Adrenal gland (tissue), 12 donors: ENCODE results near the gene SIDT2. TPM values are rescaled to one million over a fixed set of nuclear protein-coding genes. Genes with fewer than 3 reads are reported as not detected.

Experiments used
- DNase-seq, 7 donors: peaks; one replicate each; pipeline ENCODE4 v3.0.0-alpha.2; 2019 to 2020
- H3K27ac ChIP-seq, 5 donors: fragments of 200-600 bp; sonication (generic) in 4 of 5; 1 replicate in 3 of 5; 2 replicates in 2 of 5; pipeline versions ENCODE4 v1.5.1 to v1.8.0; 2016 to 2020; ENCODE audit warnings: mild to moderate bottlenecking in 1 of 5
- H3K27me3 ChIP-seq: fragments of 200-600 bp; 2 replicates; pipeline ENCODE4 v1.8.0; 2021
- H3K36me3 ChIP-seq, 2 donors: fragments of 200-600 bp; replicated peaks in 1 of 2; 1 replicate in 1 of 2; 2 replicates in 1 of 2; pipeline versions ENCODE4 v1.5.1 to v1.8.0; 2018 to 2022
- H3K4me1 ChIP-seq, 2 donors: fragments of 200-600 bp; replicated peaks in 1 of 2; 1 replicate in 1 of 2; 2 replicates in 1 of 2; pipeline versions ENCODE4 v1.5.1 to v1.8.0; 2018 to 2021
- H3K4me3 ChIP-seq, 4 donors: fragments of 200-600 bp; sonication (generic) in 3 of 4; one replicate each; pipeline ENCODE4 v1.5.1; 2016 to 2018
- H3K9me3 ChIP-seq, 3 donors: fragments of 200-600 bp; sonication (generic) in 1 of 3; replicated peaks in 1 of 3; 1 replicate in 2 of 3; 2 replicates in 1 of 3; pipeline versions ENCODE4 v1.5.1 to v1.8.0; 2016 to 2021
- POLR2A ChIP-seq, 2 donors: fragments of 450-650 bp; IDR thresholded peaks; one replicate each; pipeline ENCODE4 v1.6.1; 2017; ENCODE audit warnings: antibody characterized with exemption in 2 of 2, mild to moderate bottlenecking in 2 of 2, moderate library complexity in 1 of 2
- WGBS, 4 donors: extraction: QIAGEN DNeasy Blood & Tissue Kit in 2 of 4; methylation state at CpG; one replicate each; pipeline versions ENCODE4 v1.1.5 to v1.1.7; 2013 to 2017; 5-methylcytosine and 5-hydroxymethylcytosine counted together
- intact Hi-C, 2 donors: fragments of 100-400 bp; cut with DNase I; formaldehyde crosslinking; loops; one replicate each; pipeline versions ENCODE4 v1.14.1 to v1.15.0; 2022 to 2023
- polyA plus RNA-seq, 3 donors: library from polyadenylated mRNA; stranded (reverse); fragments of 200-250 nt in 2 of 3; fragments of 350-450 nt in 1 of 3; fragmentation: Illumina TruSeq in 1 of 3; extraction: RNeasy Lipid Tissue Mini Kit (QIAGEN cat#74804) in 1 of 3; gene quantifications; one replicate each; pipeline ENCODE4 v1.2.3, GENCODE V29; 2013 to 2014
- total RNA-seq, 9 donors: library from RNA; depleted of rRNA in 4 of 9; stranded (reverse); fragments of >200 nt in 4 of 9; fragments of 120-200 nt in 1 of 9; fragmentation: NEBNext Ultra II Directional in 1 of 9; extraction: Animal tissue kit (Norgen Biotek cat#: 25700) in 1 of 9; gene quantifications; one replicate each; pipeline versions ENCODE4 v1.1.0 to v1.2.4, GENCODE V29; 2013 to 2023
- TF ChIP-seq, protein P1 (sequence below), 6 experiments: fragments of 450-650 bp in 4 of 6; fragments of 200-600 bp in 2 of 6; sonication (generic) in 1 of 6; IDR thresholded peaks; 1 replicate in 5 of 6; 2 replicates in 1 of 6; pipeline versions ENCODE4 v1.5.1 to v1.8.0; 2016 to 2021; ENCODE audit warnings: antibody characterized with exemption in 6 of 6, mild to moderate bottlenecking in 2 of 6, moderate library complexity in 1 of 6
- donor health status: healthy with polysubstance abuse.
- donor health status: Bipolar disorder and iron deficiency.
- donor health status: DM: yes; HTN: yes; CAD: no.
- donor health status: DM: no; HTN: no; CAD: no.
- donor health status: DM: no; HTN: no; CAD: no.
- donor health status: DM: yes; HTN: yes; CAD: no.

SIDT2 gene
- total and polyA plus RNA-seq, 12 donors: 23.4 to 87.1 (median 44.5) TPM

DNA sequence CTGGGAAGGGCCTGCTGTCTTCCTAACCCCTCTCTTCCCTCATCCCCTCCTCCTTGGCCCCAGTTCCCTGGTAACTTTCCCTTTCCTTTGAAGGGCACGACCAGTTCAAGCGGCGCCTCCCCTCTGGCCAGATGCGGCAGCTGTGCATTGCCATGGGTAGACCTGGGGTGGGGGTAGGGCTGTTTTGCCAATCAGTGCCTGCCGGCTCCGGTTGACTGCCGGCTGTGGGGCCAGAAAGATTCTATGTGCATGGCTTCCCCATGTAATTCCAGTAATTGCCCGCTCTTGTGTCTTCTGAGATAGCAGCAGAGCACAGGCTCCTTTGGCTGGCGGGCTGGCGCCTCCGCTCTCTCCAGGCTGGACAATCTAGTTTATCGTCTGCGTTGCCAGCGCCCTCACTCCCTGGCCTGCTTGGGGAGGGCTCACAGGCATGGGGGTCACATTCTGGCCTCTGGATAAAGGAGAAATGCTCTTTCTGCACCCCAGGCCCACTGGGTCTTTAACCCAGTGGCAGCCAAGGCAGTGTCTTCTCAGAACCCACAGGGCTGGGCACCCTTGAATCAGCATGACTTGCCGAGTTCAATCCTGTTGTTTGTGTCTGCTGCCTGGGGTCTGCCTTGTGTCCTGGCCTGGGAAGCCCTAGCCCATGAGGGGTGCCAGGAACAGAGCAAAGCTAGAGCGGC is 9.4 kb downstream of the SIDT2 start:
- DNase-seq: peak in 5 of 7 donors; percentile 7 to 48 (median 11)
- no peaks in the 10 kb centered on the region for H3K4me1 ChIP-seq
- intact Hi-C loops: no loop called here
- peaks cover 0 to 77% of the 10 kb centered on the region in 2 donors for H3K36me3 ChIP-seq
- WGBS, 4 donors: 93 to 97% (median 94%) methylated on average over 8 to 16 of the region's 16 CpGs
- no peaks in the 10 kb centered on the region for H3K27me3 ChIP-seq
- H3K27ac ChIP-seq: no peak overlapping the region
- no peaks in the 10 kb centered on the region for H3K9me3 ChIP-seq
- no peak overlapping the region for H3K4me3 ChIP-seq
- TF ChIP-seq POLR2A (IDR thresholded peaks at IDR 0.05): no peak
- TF ChIP-seq, protein P1, sequence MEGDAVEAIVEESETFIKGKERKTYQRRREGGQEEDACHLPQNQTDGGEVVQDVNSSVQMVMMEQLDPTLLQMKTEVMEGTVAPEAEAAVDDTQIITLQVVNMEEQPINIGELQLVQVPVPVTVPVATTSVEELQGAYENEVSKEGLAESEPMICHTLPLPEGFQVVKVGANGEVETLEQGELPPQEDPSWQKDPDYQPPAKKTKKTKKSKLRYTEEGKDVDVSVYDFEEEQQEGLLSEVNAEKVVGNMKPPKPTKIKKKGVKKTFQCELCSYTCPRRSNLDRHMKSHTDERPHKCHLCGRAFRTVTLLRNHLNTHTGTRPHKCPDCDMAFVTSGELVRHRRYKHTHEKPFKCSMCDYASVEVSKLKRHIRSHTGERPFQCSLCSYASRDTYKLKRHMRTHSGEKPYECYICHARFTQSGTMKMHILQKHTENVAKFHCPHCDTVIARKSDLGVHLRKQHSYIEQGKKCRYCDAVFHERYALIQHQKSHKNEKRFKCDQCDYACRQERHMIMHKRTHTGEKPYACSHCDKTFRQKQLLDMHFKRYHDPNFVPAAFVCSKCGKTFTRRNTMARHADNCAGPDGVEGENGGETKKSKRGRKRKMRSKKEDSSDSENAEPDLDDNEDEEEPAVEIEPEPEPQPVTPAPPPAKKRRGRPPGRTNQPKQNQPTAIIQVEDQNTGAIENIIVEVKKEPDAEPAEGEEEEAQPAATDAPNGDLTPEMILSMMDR (IDR thresholded peaks at IDR 0.05): no peak

DNA sequence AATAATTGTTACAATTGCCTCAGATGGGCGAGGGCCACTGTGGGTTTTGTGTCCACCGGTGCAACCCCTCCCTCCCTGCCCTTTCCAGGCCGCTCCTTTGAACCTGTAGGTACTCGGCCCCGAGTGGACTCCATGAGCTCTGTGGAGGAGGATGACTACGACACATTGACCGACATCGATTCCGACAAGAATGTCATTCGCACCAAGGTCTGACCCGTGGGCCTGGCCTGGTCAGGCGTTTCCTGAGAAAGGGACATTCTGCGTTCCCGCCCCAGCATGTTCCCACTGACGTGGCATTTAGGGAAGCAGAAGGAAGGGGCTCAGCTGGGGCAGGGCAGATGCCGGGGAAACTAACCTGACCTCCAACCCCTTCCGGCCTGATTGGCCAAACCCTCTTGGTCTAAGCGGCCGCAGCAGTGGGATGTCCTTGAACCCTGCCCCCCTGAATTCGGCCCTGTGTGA is 10.1 kb downstream of the SIDT2 start:
- H3K27ac ChIP-seq: peak overlapping the region in 2 of 5 donors; percentile 21 to 59

DNA sequence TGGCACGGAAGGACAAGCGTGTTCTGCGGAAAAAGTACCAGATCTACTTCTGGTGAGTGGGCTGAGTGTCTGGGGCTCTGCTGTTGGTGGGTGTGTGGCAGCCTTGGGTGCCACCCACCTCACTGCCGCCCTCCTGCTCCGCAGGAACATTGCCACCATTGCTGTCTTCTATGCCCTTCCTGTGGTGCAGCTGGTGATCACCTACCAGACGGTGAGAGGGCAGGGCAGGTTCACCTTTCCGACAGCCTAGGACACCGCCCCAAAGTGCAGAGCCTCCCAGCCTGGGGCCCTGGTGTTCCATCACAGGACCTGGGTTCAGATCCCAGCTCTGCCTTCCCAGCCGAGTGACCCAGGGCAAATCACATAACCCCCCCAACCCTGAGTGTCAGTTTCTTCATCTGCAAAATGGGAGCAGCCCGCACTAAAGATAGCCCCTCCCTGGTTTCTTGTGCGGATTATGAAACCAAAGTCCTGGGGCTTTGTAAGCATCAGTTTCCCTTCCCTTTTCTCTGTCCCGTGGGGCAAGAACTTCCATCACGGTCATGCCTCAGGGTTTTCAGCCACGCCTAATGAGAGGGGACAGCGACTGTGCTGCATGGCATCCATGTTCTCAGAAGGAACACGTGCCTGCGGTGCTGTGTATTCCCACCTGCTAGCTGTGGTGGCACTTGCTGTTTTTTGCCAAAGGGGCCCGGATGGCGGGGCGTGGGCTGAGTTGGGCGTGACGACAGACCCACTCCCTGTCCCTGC is 10.8 kb downstream of the SIDT2 start:
- Histone ChIP-seq H3K4me1 (no peaks in the 10 kb centered on the region), H3K27ac (peak overlapping the region in 2 of 5 donors; percentile 21 to 59), H3K4me3 (no peak overlapping the region), H3K27me3 (no peaks in the 10 kb centered on the region), H3K36me3 (peaks cover 0 to 72% of the 10 kb centered on the region in 2 donors), H3K9me3 (no peaks in the 10 kb centered on the region)
- intact Hi-C loops: no loop called here
- peak in 4 of 7 donors; percentile 30 to 61 (median 50) for DNase-seq
- WGBS, 4 donors: 73 to 87% (median 84%) methylated on average over 16 to 22 of the region's 22 CpGs
- TF ChIP-seq, protein P1 (IDR thresholded peaks at IDR 0.05): no peak
- TF ChIP-seq POLR2A (IDR thresholded peaks at IDR 0.05): no peak

More for the DNA sequence above, 10.1 kb downstream of the SIDT2 start:
- DNase-seq: peak in 5 of 7 donors; percentile 27 to 61 (median 33)
- Histone ChIP-seq H3K9me3 (no peaks in the 10 kb centered on the region), H3K36me3 (peaks cover 0 to 77% of the 10 kb centered on the region in 2 donors), H3K4me3 (no peak overlapping the region), H3K4me1 (no peaks in the 10 kb centered on the region), H3K27me3 (no peaks in the 10 kb centered on the region)
- intact Hi-C loops: no loop called here
- TF ChIP-seq POLR2A (IDR thresholded peaks at IDR 0.05): no peak
- TF ChIP-seq, protein P1 (IDR thresholded peaks at IDR 0.05): no peak
- WGBS, 4 donors: 70 to 84% (median 76%) methylated on average over 20 of the region's 20 CpGs

DNA sequence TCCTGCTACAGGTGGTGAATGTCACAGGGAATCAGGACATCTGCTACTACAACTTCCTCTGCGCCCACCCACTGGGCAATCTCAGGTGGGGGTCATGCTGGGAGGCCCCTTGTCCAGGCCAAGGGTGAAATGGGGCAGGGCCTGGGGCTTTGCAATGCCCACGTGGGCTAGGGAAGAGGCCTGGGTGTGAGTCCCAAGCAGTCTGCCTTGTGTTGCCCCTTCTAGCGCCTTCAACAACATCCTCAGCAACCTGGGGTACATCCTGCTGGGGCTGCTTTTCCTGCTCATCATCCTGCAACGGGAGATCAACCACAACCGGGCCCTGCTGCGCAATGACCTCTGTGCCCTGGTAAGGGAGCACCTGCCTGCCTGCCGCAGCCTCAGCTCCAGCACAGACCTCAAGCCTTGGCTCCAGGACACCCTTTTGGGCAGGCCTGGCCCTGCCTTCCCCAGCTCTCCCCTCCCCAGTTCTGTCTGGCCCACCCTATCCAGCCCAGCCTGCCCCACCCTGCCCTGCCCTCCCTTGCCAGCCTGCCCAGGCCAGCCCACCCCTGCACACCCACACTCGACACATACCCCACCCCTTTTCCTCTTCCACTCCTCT is 11.5 kb downstream of the SIDT2 start:
- Histone ChIP-seq H3K9me3 (no peaks in the 10 kb centered on the region), H3K27ac (peak overlapping the region in 1 of 5 donors; percentile 25), H3K4me3 (no peak overlapping the region), H3K27me3 (no peaks in the 10 kb centered on the region), H3K4me1 (no peaks in the 10 kb centered on the region), H3K36me3 (peaks cover 0 to 70% of the 10 kb centered on the region in 2 donors)
- TF ChIP-seq, protein P1 (IDR thresholded peaks at IDR 0.05): no peak
- TF ChIP-seq POLR2A (IDR thresholded peaks at IDR 0.05): no peak
- intact Hi-C loops: no loop called here
- WGBS, 4 donors: 78 to 85% (median 82%) methylated on average over 2 to 8 of the region's 8 CpGs
- peak in 2 of 7 donors; percentile 7 to 18 for DNase-seq
